IPS-15b (cell line): ENCODE measurements around the gene GPR146.
"Not testable (repeated sequence)": the region's sequence is repeated elsewhere in the genome, so short reads cannot be mapped to it uniquely, and the experiment has no call there.

ENCODE experiments used
- H3K27me3 ChIP-seq: one replicate; pipeline ENCODE4 v1.6.1; 2013; ENCODE audit warnings: low read length; ENCODE audit not compliant: control insufficient read depth, insufficient read depth
- H3K36me3 ChIP-seq: one replicate; pipeline ENCODE4 v1.6.1; 2013; ENCODE audit warnings: low read length; ENCODE audit not compliant: control insufficient read depth, insufficient read depth
- H3K4me1 ChIP-seq: one replicate; pipeline ENCODE4 v1.6.1; 2013; ENCODE audit warnings: mild to moderate bottlenecking, low read length; ENCODE audit not compliant: control insufficient read depth, insufficient read depth
- H3K4me3 ChIP-seq: one replicate; pipeline ENCODE4 v1.5.1; 2013; ENCODE audit warnings: low read depth, low read length
- H3K9ac ChIP-seq: one replicate; pipeline ENCODE4 v1.6.1; 2013; ENCODE audit warnings: low read depth, mild to moderate bottlenecking, low read length
- H3K9me3 ChIP-seq: one replicate; pipeline ENCODE4 v1.6.1; 2013; ENCODE audit warnings: mild to moderate bottlenecking, low read length; ENCODE audit not compliant: control insufficient read depth, insufficient read depth

GPR146 gene

DNA sequence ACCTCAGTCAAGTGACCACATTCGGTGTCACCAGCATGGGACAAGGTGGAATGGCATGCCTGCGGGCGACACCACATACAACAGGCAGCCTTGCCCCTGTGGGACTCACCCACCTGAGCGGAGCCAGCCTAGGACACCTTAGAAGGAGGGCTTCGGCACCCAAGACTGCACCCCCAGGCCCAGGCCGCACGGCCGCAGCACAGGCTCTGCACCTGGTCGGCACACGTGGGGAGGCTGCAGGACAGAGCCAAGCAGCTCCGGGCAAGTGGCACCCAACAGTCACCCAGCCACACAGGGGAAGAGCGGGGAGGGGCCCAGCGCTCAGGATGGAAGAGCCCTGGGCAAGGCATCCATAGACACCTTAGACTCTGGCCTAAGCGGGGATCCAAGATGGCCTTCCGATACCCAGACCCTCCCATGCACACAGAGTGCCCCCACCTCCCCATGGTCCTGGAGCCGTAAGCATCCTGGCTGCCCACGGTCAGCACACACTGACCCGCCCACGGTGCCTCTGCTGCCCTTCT is 27.4 kb downstream of the GPR146 start:
- Histone ChIP-seq H3K9me3 (peaks cover 4% of the 10 kb centered on the region), H3K4me1 (no peaks in the 10 kb centered on the region), H3K9ac (no peak overlapping the region), H3K27me3 (no peaks in the 10 kb centered on the region), H3K4me3 (no peak overlapping the region), H3K36me3 (peaks cover 2% of the 10 kb centered on the region)

DNA sequence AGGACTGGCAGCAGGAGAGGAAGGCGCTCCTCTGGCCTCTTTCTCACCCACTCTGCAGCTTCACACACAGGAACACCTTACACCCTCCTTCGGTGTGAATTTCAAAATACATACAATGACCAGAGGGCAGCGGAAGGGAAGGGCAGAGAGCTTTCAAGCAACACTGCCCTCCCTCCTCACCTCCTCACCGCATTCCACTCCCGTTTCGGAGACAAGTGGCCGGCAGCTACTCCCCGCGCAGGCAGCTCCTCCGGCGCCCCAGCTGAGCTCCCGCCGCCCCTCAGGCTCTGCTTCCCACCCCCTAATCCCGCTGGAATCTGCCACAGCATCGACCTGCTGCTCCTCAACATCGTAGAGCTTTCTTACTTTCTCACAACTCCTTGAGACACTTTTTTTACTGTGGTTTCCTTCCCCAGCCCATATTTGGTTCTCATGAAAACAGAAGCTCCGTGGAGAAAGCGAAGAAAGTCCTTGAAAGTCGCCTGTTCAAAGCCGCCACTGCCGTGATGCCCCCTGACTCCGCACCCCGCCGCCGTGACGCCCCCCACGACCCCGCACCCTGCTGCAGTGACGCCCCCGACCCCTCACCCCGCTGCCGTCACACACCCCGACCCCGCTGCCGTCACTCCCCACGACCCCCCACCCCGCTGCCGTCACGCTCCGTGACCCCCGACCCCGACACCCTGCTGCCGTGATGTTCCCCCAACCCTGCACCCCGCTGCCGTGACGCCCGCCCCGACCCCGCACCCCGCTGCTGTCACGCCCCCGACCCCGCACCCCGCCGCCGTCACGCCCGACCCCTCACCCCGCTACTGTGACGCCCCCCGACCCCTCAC is 29.0 kb downstream of the GPR146 start:
- Histone ChIP-seq H3K27me3 (no peaks in the 10 kb centered on the region), H3K9ac (no peak overlapping the region), H3K36me3 (peaks cover 2% of the 10 kb centered on the region), H3K4me3 (no peak overlapping the region), H3K9me3 (peaks cover 4% of the 10 kb centered on the region), H3K4me1 (no peaks in the 10 kb centered on the region)

DNA sequence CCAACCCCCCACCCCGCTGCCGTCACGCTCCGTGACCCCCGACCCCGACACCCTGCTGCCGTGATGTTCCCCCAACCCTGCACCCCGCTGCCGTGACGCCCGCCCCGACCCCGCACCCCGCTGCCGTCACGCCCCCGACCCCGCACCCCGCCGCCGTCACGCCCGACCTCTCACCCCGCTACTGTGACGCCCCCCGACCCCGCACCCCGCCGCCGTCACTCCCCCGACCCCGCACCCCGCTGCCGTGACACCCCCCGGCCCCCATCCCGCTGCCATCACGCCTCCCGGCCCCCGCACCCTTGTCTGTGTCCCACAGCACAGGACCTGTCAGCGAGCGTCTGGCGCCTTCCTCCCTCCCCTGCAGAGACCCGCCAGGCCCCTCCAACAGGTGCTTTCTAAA is 29.7 kb downstream of the GPR146 start:
- not testable (repeated sequence) for H3K4me1 ChIP-seq, H3K9me3 ChIP-seq, H3K36me3 ChIP-seq, H3K4me3 ChIP-seq, H3K9ac ChIP-seq, H3K27me3 ChIP-seq

DNA sequence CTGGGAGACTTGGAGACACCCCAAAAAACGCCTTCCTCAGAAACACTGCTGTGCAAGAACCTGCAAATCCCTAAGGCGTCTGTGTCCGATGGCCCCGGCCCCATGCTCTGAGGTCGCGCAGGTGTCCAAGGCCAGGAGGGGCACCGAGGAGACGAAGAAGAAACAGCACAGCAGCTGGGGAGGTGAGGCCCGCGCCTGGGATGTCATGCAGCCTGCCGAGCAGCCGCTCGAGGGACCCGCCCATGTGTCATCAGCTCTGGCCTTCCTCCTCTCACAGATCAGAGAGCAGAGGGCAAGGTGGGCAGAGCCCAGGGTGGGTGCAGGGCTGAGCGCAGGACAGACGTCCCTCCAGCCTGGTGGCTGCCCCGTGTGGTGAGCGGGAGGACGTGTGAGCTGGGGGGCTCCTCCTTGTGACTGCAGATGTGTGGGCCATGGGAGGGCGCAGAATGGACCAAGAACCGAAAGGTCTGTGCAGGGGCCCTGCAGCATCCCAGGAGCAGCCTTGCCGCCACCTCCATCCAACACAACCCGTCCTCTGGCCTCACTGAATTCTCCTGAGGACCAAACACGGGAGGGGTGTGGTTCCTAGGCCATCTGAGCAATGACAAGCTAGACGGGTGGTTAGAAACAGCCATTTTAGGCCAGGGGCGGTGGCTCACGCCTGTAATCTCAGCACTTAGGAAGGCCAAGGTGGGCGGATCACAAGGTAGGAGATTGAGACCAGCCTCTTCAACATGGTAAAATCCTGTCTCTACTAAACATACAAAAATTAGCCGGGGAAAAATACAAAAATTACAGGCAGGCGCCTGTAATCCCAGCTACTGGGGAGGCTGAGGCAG is 30.5 kb downstream of the GPR146 start:
- Histone ChIP-seq H3K4me3 (no peak overlapping the region), H3K4me1 (no peaks in the 10 kb centered on the region), H3K27me3 (no peaks in the 10 kb centered on the region), H3K9me3 (peaks cover 4% of the 10 kb centered on the region), H3K9ac (no peak overlapping the region), H3K36me3 (peaks cover 2% of the 10 kb centered on the region)

DNA sequence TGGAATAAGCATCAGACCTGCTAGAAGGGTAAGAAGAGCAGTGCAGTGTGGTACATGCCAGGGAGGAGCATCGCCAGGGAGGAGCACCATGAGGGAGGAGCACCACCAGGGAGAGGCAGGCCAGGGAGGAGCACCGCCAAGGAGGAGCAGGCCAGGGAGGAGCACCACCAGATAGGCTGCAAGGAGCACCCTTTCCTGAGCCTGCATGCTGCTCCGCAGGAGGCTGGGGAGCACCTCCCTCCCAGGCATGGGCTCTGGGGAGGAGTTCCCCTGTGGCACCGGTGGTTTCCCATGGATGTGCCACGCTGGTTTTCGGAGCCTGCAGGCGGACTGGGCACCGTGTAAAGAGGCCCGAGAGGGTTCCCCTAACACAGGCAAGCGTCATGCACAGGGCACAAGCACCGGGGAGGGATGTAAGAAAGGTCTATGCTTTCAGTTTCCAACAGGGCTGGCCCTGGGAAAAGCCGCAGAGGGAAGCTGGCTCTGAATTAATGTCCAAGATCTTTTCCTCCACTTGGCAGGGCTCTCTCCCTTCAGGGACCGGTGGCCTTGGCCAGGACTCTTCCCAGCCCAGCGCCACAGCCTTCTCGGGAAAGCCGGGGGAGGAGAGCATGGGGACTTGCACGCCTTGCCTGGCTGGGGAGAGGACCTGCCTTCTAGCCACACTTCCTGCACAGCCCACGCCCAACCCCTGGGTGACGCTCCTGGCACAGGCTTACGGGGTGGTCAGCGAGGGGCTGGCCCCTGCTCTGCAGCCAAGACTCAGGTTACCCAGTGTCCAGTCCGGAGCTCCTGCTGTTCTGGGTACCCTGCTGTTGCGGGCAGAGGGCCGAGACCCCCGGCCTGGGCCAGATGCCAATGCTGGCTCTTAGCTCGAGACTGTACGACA is 32.1 kb downstream of the GPR146 start:
- Histone ChIP-seq H3K4me1 (no peaks in the 10 kb centered on the region), H3K9ac (no peak overlapping the region), H3K36me3 (peaks cover 2% of the 10 kb centered on the region), H3K4me3 (no peak overlapping the region), H3K9me3 (no peaks in the 10 kb centered on the region), H3K27me3 (no peaks in the 10 kb centered on the region)

DNA sequence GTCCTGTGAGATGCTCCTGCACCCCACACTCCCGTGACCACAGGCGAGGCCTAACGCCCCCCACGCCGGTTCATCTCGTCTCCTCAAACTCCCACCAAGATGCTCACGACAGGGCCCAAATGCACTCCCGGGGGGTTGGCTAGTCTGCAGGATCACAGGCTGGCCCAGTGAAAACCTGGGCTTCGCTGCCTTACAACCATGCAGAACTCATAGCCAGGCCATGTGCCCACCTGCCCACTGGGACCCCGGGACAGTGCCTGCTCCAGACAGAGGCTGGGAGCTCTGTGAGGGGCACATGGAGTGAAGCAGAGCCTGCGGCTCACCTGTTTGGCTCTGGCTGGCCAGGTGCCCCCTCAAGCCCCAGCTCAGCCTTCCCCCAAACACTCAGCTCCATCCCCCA is 34.2 kb downstream of the GPR146 start:
- H3K4me3 ChIP-seq = no peak overlapping the region
- H3K9me3 ChIP-seq = no peaks in the 10 kb centered on the region
- peaks cover 3% of the 10 kb centered on the region for H3K36me3 ChIP-seq
- no peaks in the 10 kb centered on the region for H3K4me1 ChIP-seq
- H3K9ac ChIP-seq = no peak overlapping the region
- H3K27me3 ChIP-seq = no peaks in the 10 kb centered on the region

DNA sequence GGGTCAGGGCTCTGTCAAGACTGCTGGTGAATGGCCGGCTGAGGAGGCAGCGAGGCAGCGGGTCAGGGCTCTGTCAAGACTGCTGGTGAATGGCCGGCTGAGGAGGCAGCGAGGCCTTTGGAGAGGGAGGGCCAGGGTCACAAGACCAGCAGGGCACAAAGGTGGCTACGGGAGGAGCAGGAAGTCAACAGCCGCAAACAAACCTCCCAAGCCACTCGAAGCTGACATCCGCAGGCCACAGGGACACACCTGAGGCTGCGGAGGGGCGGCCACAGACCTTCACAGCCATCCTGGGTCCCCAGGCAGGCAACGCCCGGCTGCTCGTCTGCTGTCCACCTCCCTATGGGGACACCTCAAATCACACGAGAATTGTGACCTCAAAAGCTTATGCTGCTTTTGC is 34.6 kb downstream of the GPR146 start:
- Histone ChIP-seq H3K9me3 (no peaks in the 10 kb centered on the region), H3K4me1 (no peaks in the 10 kb centered on the region), H3K4me3 (no peak overlapping the region), H3K36me3 (peaks cover 5% of the 10 kb centered on the region), H3K27me3 (no peaks in the 10 kb centered on the region), H3K9ac (no peak overlapping the region)

DNA sequence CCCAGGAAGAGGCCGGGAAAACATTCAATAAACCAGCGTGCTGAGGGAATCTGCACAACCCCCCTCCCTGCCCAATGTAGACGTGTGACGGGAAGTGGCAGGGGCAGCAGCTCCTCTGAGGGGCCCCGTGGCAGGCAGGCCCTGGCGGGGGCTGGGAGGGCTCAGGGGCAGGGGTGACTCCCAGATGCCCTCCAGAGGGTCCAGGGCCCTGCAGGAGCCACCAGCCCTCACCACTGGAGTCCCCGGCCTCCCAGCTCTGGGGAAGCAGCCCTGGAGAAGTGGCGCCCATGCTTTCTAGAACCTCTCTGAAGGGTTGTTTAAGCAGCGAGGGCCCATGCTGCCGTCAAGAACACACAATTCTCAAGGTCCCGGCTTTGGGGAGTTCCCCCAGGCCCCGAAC is 35.2 kb downstream of the GPR146 start:
- no peak overlapping the region for H3K4me3 ChIP-seq
- no peaks in the 10 kb centered on the region for H3K27me3 ChIP-seq
- no peaks in the 10 kb centered on the region for H3K9me3 ChIP-seq
- no peak overlapping the region for H3K9ac ChIP-seq
- peaks cover 5% of the 10 kb centered on the region for H3K36me3 ChIP-seq
- H3K4me1 ChIP-seq = no peaks in the 10 kb centered on the region

DNA sequence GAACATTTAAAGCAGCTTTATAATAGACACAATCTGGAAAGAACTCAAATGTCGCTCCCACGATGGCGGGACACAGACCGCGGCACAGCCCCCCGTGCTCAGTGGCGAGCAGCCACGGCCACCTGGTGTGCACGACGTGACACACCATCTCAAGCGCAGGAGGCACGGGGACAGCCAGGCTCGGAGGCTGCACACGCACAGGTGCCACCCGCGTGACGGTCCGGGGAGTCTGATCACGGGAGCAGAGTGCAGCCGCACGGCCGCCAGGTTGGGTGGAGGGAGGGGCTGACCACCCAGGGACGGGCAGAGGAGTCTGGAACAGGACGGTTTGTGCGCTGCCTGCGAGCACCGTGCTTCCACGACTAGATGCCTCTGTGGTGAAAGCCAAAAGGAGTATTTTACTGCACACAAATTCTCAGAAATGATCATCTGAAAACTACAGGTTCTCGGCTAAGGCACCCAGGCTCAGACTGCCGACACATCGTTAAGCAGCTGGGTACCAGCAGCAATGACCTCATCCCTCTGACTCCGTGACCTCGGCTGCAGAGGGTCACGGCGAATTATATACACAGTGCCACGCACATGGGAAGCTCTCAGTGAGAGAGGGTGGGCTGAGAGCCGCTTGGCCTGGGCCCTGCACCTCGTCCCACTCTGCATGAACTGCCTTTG is 36.0 kb downstream of the GPR146 start:
- Histone ChIP-seq H3K9me3 (no peaks in the 10 kb centered on the region), H3K36me3 (peaks cover 5% of the 10 kb centered on the region), H3K9ac (no peak overlapping the region), H3K27me3 (no peaks in the 10 kb centered on the region), H3K4me1 (no peaks in the 10 kb centered on the region), H3K4me3 (no peak overlapping the region)

DNA sequence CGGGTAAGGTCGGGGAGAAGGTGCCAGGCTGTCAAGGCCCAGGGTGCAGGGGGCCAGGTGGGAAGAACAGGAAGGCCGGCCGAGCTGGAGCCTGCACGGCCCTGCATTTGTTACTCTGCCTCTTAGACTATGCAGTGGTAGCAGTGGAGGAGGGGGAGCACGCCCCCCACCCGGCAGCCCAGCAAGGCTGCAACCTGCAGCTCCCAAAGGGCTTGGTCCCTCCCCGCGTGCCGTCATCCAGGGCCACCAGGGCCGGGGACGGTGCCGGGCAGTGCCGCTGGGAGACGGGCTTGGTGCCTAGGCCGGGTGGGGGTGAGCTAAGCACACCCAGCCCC is 36.5 kb downstream of the GPR146 start:
- Histone ChIP-seq H3K9me3 (no peaks in the 10 kb centered on the region), H3K9ac (no peak overlapping the region), H3K4me3 (no peak overlapping the region), H3K27me3 (no peaks in the 10 kb centered on the region), H3K36me3 (peaks cover 5% of the 10 kb centered on the region), H3K4me1 (no peaks in the 10 kb centered on the region)

DNA sequence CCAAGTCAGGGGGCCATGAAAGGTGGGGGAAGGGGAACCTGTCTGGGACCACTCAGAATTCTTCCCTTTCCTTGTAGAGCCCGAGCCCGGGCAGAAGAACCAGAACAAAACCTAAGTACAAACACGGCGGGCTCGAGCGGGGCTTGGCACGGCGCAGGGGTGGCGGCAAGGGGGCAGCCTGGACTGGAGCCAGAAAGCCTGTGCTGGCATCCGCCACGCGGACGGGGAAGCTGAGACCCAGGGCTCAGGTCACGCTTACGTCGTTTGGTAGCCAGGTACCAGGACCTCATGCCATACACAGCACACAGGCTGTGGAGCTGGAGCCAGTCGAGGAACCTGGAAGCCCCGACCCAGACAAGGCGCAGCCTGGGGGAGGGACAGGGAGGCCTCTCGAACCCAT is 37.0 kb downstream of the GPR146 start:
- Histone ChIP-seq H3K9me3 (no peaks in the 10 kb centered on the region), H3K9ac (no peak overlapping the region), H3K36me3 (peaks cover 3% of the 10 kb centered on the region), H3K27me3 (no peaks in the 10 kb centered on the region), H3K4me1 (no peaks in the 10 kb centered on the region), H3K4me3 (no peak overlapping the region)
